ENCODE measurements around the gene GATAD2A. TPM values are rescaled to one million over a fixed set of nuclear protein-coding genes. Genes with fewer than 3 reads are reported as not detected.

GATAD2A gene
- total and polyA plus RNA-seq, 10 of the 15 experiments (the other 5 are each of a cell fraction or from before 2014, with no cell fraction given), result 2.6 to 173 (median 32.0) TPM

DNA sequence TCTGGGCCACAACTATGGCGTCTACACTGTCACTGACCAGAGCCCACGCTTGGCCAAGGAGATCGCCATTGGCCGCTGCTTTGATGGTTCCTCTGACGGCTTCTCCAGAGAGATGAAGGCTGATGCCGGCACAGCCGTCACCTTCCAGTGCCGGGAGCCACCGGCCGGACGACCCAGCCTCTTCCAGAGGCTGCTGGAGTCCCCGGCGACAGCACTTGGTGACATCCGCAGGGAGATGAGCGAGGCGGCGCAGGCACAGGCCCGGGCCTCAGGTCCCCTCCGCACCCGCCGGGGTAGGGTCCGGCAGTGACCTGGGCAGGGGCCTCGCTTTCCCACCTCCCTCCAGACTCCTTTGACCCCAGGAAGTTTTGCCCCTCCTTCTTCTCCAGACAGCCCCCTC, 140.2 kb downstream of the GATAD2A start:
- Histone ChIP-seq H3K4me1 (ENCODE audit: control insufficient read depth, insufficient read depth, low read length) (peaks cover 3% of the 10 kb centered on the region), H3K36me3 (ENCODE audit: control insufficient read depth in 2 of 2, insufficient read depth in 2 of 2, low read length in 1 of 2) (no peaks in the 10 kb centered on the region), H3K27ac (ENCODE audit: control insufficient read depth, insufficient read depth) (no peak overlapping the region), H3K4me3 (no peak overlapping the region), H3K9ac (ENCODE audit: control insufficient read depth, insufficient read depth, low read length) (no peak overlapping the region), H4K20me1 (ENCODE audit: control insufficient read depth, insufficient read depth) (no peaks in the 10 kb centered on the region), H2AFZ (ENCODE audit: control insufficient read depth, low read depth, low read length) (no peak overlapping the region), H3K4me2 (ENCODE audit: control insufficient read depth, insufficient read depth) (no peak overlapping the region), H3K9me3 (replicated peaks; ENCODE audit: control insufficient read depth, insufficient read depth, low read length) (no peaks in the 10 kb centered on the region; the same call in 2 of the 3 replicates), H3K79me2 (ENCODE audit: control insufficient read depth, insufficient read depth, low read length) (no peaks in the 10 kb centered on the region), H3K27me3 (replicated peaks in 1 of 2; ENCODE audit: control insufficient read depth in 2 of 2, insufficient read depth in 2 of 2, low read length in 1 of 2) (no peaks in the 10 kb centered on the region)
- in situ Hi-C loops (cut with MboI) (loop anchor here (25.0 kb wide), 4 partner anchors 867 to 1492 kb away; partner anchors contain the start of genes ZNF66 and ZNF737), intact Hi-C loops (cut with micrococcal nuclease; ENCODE audit: unreplicated experiment) (no loop called here)
- no peak for TF ChIP-seq RFX5 (IDR thresholded peaks at IDR 0.05; ENCODE audit: low read depth, low read length)
- TF ChIP-seq FOXK2 (IDR thresholded peaks at IDR 0.05), result no peak
- no peak for TF ChIP-seq ZBED1 (IDR thresholded peaks at IDR 0.05; ENCODE audit: borderline replicate concordance)
- TF ChIP-seq, protein P1, sequence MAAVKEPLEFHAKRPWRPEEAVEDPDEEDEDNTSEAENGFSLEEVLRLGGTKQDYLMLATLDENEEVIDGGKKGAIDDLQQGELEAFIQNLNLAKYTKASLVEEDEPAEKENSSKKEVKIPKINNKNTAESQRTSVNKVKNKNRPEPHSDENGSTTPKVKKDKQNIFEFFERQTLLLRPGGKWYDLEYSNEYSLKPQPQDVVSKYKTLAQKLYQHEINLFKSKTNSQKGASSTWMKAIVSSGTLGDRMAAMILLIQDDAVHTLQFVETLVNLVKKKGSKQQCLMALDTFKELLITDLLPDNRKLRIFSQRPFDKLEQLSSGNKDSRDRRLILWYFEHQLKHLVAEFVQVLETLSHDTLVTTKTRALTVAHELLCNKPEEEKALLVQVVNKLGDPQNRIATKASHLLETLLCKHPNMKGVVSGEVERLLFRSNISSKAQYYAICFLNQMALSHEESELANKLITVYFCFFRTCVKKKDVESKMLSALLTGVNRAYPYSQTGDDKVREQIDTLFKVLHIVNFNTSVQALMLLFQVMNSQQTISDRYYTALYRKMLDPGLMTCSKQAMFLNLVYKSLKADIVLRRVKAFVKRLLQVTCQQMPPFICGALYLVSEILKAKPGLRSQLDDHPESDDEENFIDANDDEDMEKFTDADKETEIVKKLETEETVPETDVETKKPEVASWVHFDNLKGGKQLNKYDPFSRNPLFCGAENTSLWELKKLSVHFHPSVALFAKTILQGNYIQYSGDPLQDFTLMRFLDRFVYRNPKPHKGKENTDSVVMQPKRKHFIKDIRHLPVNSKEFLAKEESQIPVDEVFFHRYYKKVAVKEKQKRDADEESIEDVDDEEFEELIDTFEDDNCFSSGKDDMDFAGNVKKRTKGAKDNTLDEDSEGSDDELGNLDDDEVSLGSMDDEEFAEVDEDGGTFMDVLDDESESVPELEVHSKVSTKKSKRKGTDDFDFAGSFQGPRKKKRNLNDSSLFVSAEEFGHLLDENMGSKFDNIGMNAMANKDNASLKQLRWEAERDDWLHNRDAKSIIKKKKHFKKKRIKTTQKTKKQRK (IDR thresholded peaks at IDR 0.05; ENCODE audit: low read depth, low read length), result no peak
- no peak for TF ChIP-seq NR2C1 (IDR thresholded peaks at IDR 0.05)
- no peak for TF ChIP-seq SRF (IDR thresholded peaks at IDR 0.05; ENCODE audit: low read depth in 2 of 2, low read length in 2 of 2)
- TF ChIP-seq, protein P2, sequence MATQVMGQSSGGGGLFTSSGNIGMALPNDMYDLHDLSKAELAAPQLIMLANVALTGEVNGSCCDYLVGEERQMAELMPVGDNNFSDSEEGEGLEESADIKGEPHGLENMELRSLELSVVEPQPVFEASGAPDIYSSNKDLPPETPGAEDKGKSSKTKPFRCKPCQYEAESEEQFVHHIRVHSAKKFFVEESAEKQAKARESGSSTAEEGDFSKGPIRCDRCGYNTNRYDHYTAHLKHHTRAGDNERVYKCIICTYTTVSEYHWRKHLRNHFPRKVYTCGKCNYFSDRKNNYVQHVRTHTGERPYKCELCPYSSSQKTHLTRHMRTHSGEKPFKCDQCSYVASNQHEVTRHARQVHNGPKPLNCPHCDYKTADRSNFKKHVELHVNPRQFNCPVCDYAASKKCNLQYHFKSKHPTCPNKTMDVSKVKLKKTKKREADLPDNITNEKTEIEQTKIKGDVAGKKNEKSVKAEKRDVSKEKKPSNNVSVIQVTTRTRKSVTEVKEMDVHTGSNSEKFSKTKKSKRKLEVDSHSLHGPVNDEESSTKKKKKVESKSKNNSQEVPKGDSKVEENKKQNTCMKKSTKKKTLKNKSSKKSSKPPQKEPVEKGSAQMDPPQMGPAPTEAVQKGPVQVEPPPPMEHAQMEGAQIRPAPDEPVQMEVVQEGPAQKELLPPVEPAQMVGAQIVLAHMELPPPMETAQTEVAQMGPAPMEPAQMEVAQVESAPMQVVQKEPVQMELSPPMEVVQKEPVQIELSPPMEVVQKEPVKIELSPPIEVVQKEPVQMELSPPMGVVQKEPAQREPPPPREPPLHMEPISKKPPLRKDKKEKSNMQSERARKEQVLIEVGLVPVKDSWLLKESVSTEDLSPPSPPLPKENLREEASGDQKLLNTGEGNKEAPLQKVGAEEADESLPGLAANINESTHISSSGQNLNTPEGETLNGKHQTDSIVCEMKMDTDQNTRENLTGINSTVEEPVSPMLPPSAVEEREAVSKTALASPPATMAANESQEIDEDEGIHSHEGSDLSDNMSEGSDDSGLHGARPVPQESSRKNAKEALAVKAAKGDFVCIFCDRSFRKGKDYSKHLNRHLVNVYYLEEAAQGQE (IDR thresholded peaks at IDR 0.05; ENCODE audit: low read depth, low read length), result no peak
- no peak for TF ChIP-seq NR2F1 (conservative IDR thresholded peaks at IDR 0.05)
- TF ChIP-seq SP1 (IDR thresholded peaks at IDR 0.05; ENCODE audit: low read depth, low read length), result no peak
- no peak for TF ChIP-seq ZNF207 (IDR thresholded peaks at IDR 0.05; ENCODE audit: borderline replicate concordance)
- no peak for TF ChIP-seq JUNB (IDR thresholded peaks at IDR 0.05)
- TF ChIP-seq BMI1 (IDR thresholded peaks at IDR 0.05; ENCODE audit: borderline replicate concordance), result no peak
- TF ChIP-seq, protein P3, sequence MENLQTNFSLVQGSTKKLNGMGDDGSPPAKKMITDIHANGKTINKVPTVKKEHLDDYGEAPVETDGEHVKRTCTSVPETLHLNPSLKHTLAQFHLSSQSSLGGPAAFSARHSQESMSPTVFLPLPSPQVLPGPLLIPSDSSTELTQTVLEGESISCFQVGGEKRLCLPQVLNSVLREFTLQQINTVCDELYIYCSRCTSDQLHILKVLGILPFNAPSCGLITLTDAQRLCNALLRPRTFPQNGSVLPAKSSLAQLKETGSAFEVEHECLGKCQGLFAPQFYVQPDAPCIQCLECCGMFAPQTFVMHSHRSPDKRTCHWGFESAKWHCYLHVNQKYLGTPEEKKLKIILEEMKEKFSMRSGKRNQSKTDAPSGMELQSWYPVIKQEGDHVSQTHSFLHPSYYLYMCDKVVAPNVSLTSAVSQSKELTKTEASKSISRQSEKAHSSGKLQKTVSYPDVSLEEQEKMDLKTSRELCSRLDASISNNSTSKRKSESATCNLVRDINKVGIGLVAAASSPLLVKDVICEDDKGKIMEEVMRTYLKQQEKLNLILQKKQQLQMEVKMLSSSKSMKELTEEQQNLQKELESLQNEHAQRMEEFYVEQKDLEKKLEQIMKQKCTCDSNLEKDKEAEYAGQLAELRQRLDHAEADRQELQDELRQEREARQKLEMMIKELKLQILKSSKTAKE (IDR thresholded peaks at IDR 0.05; ENCODE audit: low read depth, poor library complexity, severe bottlenecking), result no peak
- TF ChIP-seq BCL11A (IDR thresholded peaks at IDR 0.05; ENCODE audit: low read depth, low read length), result no peak
- TF ChIP-seq SMAD1 (IDR thresholded peaks at IDR 0.05; ENCODE audit: low read depth, partially characterized antibody), result no peak
- TF ChIP-seq ZNF217 (IDR thresholded peaks at IDR 0.05), result no peak
- no peak for DNase-seq (ENCODE audit: low read depth, low spot score)
- SMC1A ChIA-PET (ENCODE audit: uncharacterized antibody, unreplicated experiment), result no interaction called here
- no peak for ATAC-seq
- RAD21 ChIA-PET (ENCODE audit: unreplicated experiment), result no interaction called here
- POLR2A ChIA-PET, result no interaction called here
- no peak for FAIRE-seq
- 83% methylated on average over 23 of the region's 23 CpGs for WGBS (ENCODE audit: insufficient coverage, insufficient replicate concordance, low lambda C conversion rate, missing lambda C conversion rate)
- CTCF ChIA-PET, result no interaction called here
- BruUV-seq (replicated peaks), result no TSS peak

Measured in GM12878 (cell line).